HepG2 (cell line): ENCODE data around the gene TBC1D5. TPM values are rescaled to one million over a fixed set of nuclear protein-coding genes. Genes with fewer than 3 reads are reported as not detected.
"Not testable (repeated sequence)": the region's sequence is repeated elsewhere in the genome, so short reads cannot be mapped to it uniquely, and the experiment has no call there.

ENCODE experiments used
- ATAC-seq: fragments of 200-7000 bp; cut with Tn5 transposase; 3 replicates; pipeline ENCODE4 v1.9.1; 2020; ENCODE audit warnings: mild to moderate bottlenecking, moderate library complexity
- BruUV-seq: library from RNA; stranded (reverse); fragments of 400-500 nt; replicated peaks from 2 replicates; lab custom pipeline; 2021; lab: Mats Ljungman, UMichigan
- CTCF ChIA-PET: fragments of 300-600 bp; formaldehyde crosslinking; extraction: SDS; loops from one replicate; lab custom pipeline; 2021; ENCODE audit warnings: low total read pairs, inconsistent platforms, low intra/inter-chr PET ratio; lab: Yijun Ruan, JAX
- POLR2A ChIA-PET: fragments of 350-600 bp; sonication (Branson Sonifier 250); formaldehyde crosslinking; loops from one replicate; lab custom pipeline; 2020; ENCODE audit warnings: antibody characterized with exemption, inconsistent platforms; lab: Yijun Ruan, JAX
- DNase-seq: peaks from one replicate; pipeline ENCODE4 v3.0.0-alpha.2; 2015; ENCODE audit warnings: low spot score
- FAIRE-seq: peaks from 3 replicates; lab custom pipeline; 2011; peaks lifted over from hg19 to GRCh38; lab: Jason Lieb, UNC
- H2AFZ ChIP-seq: one replicate; pipeline ENCODE4 v1.6.1; 2011; ENCODE audit warnings: low read length, inconsistent platforms
- H3K27ac ChIP-seq: fragments of 300-600 bp; 3 replicates; pipeline ENCODE4 v1.8.0; 2011; ENCODE audit warnings: mixed run types, mild to moderate bottlenecking, mixed read lengths, low read length, inconsistent platforms; ENCODE audit not compliant: insufficient read depth; ENCODE audit errors: extremely low read length
- H3K27me3 ChIP-seq, 2 experiments: fragments of 200-600 bp in 1 of 2; 2 replicates in 1 of 2; 3 replicates in 1 of 2; pipeline versions ENCODE4 v1.6.0 to v1.8.0; 2011; ENCODE audit warnings: low read length in 2 of 2, mild to moderate bottlenecking in 2 of 2, moderate library complexity in 2 of 2, inconsistent platforms in 1 of 2; ENCODE audit not compliant: insufficient read depth in 2 of 2, control insufficient read depth in 1 of 2
- H3K36me3 ChIP-seq, 2 experiments: fragments of 200-600 bp in 1 of 2; replicated peaks in 1 of 2; 2 replicates in 1 of 2; 3 replicates in 1 of 2; pipeline versions ENCODE4 v1.5.1 to v1.8.0; 2011; ENCODE audit warnings: low read length in 2 of 2, inconsistent platforms in 1 of 2; ENCODE audit not compliant: insufficient read depth in 2 of 2, control insufficient read depth in 1 of 2
- H3K4me1 ChIP-seq: 2 replicates; pipeline ENCODE4 v1.5.1; 2012; ENCODE audit warnings: low read length, inconsistent platforms; ENCODE audit not compliant: insufficient read depth
- H3K4me2 ChIP-seq: 2 replicates; pipeline ENCODE4 v1.6.0; 2011; ENCODE audit warnings: low read depth, low read length, inconsistent platforms
- H3K4me3 ChIP-seq, 3 experiments: fragments of 200-600 bp in 1 of 3; sonication (generic), shearing (Covaris generic) in 1 of 3; replicated peaks in 1 of 3; 2 replicates each; pipeline ENCODE4 v1.5.1; 2011 to 2016; ENCODE audit warnings: low read length in 3 of 3, inconsistent platforms in 2 of 3, low read depth in 2 of 3, mild to moderate bottlenecking in 2 of 3, control low read depth in 1 of 3, mixed read lengths in 1 of 3; ENCODE audit not compliant: insufficient read depth in 1 of 3
- H3K79me2 ChIP-seq: one replicate; pipeline ENCODE4 v1.6.1; 2011; ENCODE audit warnings: low read length, inconsistent platforms; ENCODE audit not compliant: insufficient read depth
- H3K9ac ChIP-seq: 2 replicates; pipeline ENCODE4 v1.6.0; 2011; ENCODE audit warnings: mild to moderate bottlenecking, low read depth, low read length, inconsistent platforms; ENCODE audit not compliant: insufficient read depth
- H3K9me3 ChIP-seq: 2 replicates; pipeline ENCODE4 v1.5.1; 2012; ENCODE audit warnings: mild to moderate bottlenecking, low read length
- H4K20me1 ChIP-seq: 2 replicates; pipeline ENCODE4 v1.6.0; 2011; ENCODE audit warnings: inconsistent platforms, mild to moderate bottlenecking, low read length, moderate library complexity; ENCODE audit not compliant: insufficient read depth
- GATAD1 ChIP-seq: IDR thresholded peaks from 2 replicates; pipeline ENCODE4 v1.6.1; 2016; ENCODE audit warnings: missing genetic modification reagents, missing compliant biosample characterization
- HDAC6 ChIP-seq: fragments of 200-600 bp; sonication (generic); IDR thresholded peaks from 2 replicates; pipeline ENCODE4 v1.7.0; 2017; ENCODE audit warnings: mild to moderate bottlenecking, antibody characterized with exemption, low read length, low read depth
- SETDB1 ChIP-seq: sonication (generic); formaldehyde crosslinking; IDR thresholded peaks from 2 replicates; pipeline ENCODE4 v1.5.1; 2020; ENCODE audit warnings: missing genetic modification reagents, mild to moderate bottlenecking, borderline replicate concordance
- SMC3 ChIP-seq: IDR thresholded peaks from 2 replicates; pipeline ENCODE4 v1.6.1; 2011; ENCODE audit warnings: low read length, improper control_type of control experiment
- ZNF75D ChIP-seq: sonication (generic); formaldehyde crosslinking; IDR thresholded peaks from 2 replicates; pipeline ENCODE4 v1.8.1; 2023; ENCODE audit warnings: missing genetic modification reagents, mild to moderate bottlenecking, borderline replicate concordance
- WGBS: methylation state at CpG from one replicate; pipeline ENCODE4 v1.1.6; 2017; ENCODE audit warnings: low lambda C conversion rate; 5-methylcytosine and 5-hydroxymethylcytosine counted together
- in situ Hi-C: cut with HindIII; loops from 2 replicates; pipeline ENCODE4 v1.10.0; 2017; ENCODE audit warnings: low pct_unique_long_range_greater_than_20kb; ENCODE audit not compliant: extremely low pct_ligation_motif_present
- intact Hi-C: fragments of 100-400 bp; cut with micrococcal nuclease; formaldehyde crosslinking; loops from one replicate; pipeline ENCODE4 v1.10.0; 2022; ENCODE audit not compliant: unreplicated experiment
- polyA plus RNA-seq, 8 experiments: library from polyadenylated mRNA; depleted of rRNA in 3 of 8; stranded (reverse) in 7 of 8; unstranded in 1 of 8; fragments of >200 nt; fragmentation: Illumina TruSeq in 4 of 8; extraction: Trizol in 4 of 8; gene quantifications; 2 replicates each; pipeline versions ENCODE4 v1.2.1 to v1.2.3, GENCODE V29; 2011 to 2016; ENCODE audit warnings: low read depth in 4 of 8, missing spikeins in 1 of 8, mixed read lengths in 1 of 8; ENCODE audit not compliant: insufficient read depth in 1 of 8
- total RNA-seq, 5 experiments: library from RNA; depleted of rRNA; stranded (reverse); fragments of >200 nt; fragmentation: Illumina TruSeq; extraction: Trizol; gene quantifications; 2 replicates each; pipeline ENCODE4 v1.2.3, GENCODE V29; 2016; ENCODE audit warnings: low read depth in 1 of 5
- TF ChIP-seq, protein P1 (sequence below): sonication (generic); formaldehyde crosslinking; IDR thresholded peaks from 2 replicates; pipeline ENCODE4 v1.4.0; 2020; ENCODE audit warnings: missing genetic modification reagents
- TF ChIP-seq, protein P2 (sequence below): sonication (generic); formaldehyde crosslinking; IDR thresholded peaks from 2 replicates; pipeline ENCODE4 v1.8.0; 2023; ENCODE audit warnings: mild to moderate bottlenecking, missing genetic modification reagents
- TF ChIP-seq, protein P3 (sequence below): sonication (generic); formaldehyde crosslinking; IDR thresholded peaks from one replicate; pipeline ENCODE4 v1.5.1; 2020; ENCODE audit warnings: mild to moderate bottlenecking, missing genetic modification reagents; ENCODE audit errors: not compliant biosample characterization

Gene TBC1D5
- total and polyA plus RNA-seq, 2 of the 13 experiments (the other 11 are each of a cell fraction or from before 2014, with no cell fraction given) = 19.2 to 33.3 TPM

DNA sequence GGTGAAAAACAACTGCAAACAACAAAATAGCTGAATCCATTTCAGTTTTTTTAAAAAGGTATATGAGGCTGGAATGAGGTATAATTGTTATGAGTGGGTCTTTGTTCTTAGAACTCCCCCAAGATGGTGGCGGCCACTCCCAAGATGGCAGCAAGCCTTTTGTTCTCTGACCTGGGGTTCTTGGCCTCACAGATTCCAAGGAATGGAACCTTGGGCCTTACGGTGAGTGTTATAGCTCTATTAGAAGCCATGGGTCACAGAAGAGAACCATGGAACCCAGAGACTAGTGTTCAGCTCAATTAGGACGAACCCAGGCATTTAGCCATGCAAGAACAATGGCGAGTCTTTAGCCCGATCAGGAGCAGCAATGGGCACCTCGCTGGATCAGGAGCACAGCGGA, 7.1 kb downstream of the TBC1D5 start:
- H3K36me3 ChIP-seq, H3K9me3 ChIP-seq, CTCF ChIA-PET, FAIRE-seq, DNase-seq, H3K27me3 ChIP-seq, in situ Hi-C loops, H3K9ac ChIP-seq, H3K4me3 ChIP-seq, H3K27ac ChIP-seq, BruUV-seq, H2AFZ ChIP-seq, H4K20me1 ChIP-seq, H3K4me2 ChIP-seq, ATAC-seq, intact Hi-C loops, POLR2A ChIA-PET: not testable (repeated sequence)
- Histone ChIP-seq H3K79me2 (peaks cover 45% of the 10 kb centered on the region), H3K4me1 (peaks cover 22% of the 10 kb centered on the region)
- 97% methylated on average over 4 of the region's 7 CpGs for WGBS

DNA sequence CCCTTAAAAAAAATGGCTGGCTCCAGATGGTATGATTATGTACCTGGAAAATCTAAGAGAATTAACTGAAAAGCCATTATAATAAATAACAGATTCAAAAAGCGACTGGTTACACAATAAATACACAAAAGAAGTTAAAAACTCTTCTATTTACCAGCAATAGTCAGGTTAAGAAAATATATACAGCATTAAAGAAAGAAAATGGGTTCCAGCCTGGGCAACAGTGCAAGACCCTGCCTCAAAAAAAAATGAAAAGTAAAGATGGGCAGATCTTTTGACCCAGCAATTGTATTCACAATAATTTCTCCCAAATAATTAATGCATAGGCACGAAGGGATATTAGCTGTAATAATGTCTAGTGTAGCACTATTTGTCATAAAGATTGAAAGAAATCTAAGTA, 8.7 kb downstream of the TBC1D5 start:
- no peak overlapping the region for H3K4me2 ChIP-seq
- ATAC-seq = no peak
- ChIA-PET POLR2A (no interaction called here), CTCF (no interaction called here)
- FAIRE-seq = no peak
- 95% methylated on average over 2 of the region's 2 CpGs for WGBS
- H3K36me3 ChIP-seq = peaks cover 0 to 4% of the 10 kb centered on the region in 2 experiments; a peak in 1 of 5 replicates
- no peak overlapping the region for H3K4me3 ChIP-seq
- peaks cover 33% of the 10 kb centered on the region for H3K79me2 ChIP-seq
- H2AFZ ChIP-seq = no peak overlapping the region
- intact Hi-C loops (no loop called here), in situ Hi-C loops (no loop called here)
- no peak overlapping the region for H3K27ac ChIP-seq
- H3K9me3 ChIP-seq = no peaks in the 10 kb centered on the region
- H3K27me3 ChIP-seq = no peaks in the 10 kb centered on the region
- no peak overlapping the region for H3K9ac ChIP-seq
- H4K20me1 ChIP-seq = no peaks in the 10 kb centered on the region
- no peak for DNase-seq
- peaks cover 9% of the 10 kb centered on the region; the same call in 1 of the 2 replicates for H3K4me1 ChIP-seq
- no TSS peak for BruUV-seq
- TF ChIP-seq ZNF75D (CRISPR knock-in tag) (no peak), GATAD1 (CRISPR knock-in tag) (no peak), SMC3 (no peak), SETDB1 (no peak), HDAC6 (no peak)
- TF ChIP-seq, protein P1, sequence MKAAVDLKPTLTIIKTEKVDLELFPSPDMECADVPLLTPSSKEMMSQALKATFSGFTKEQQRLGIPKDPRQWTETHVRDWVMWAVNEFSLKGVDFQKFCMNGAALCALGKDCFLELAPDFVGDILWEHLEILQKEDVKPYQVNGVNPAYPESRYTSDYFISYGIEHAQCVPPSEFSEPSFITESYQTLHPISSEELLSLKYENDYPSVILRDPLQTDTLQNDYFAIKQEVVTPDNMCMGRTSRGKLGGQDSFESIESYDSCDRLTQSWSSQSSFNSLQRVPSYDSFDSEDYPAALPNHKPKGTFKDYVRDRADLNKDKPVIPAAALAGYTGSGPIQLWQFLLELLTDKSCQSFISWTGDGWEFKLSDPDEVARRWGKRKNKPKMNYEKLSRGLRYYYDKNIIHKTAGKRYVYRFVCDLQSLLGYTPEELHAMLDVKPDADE (CRISPR knock-in tag) = no peak
- TF ChIP-seq, protein P2, sequence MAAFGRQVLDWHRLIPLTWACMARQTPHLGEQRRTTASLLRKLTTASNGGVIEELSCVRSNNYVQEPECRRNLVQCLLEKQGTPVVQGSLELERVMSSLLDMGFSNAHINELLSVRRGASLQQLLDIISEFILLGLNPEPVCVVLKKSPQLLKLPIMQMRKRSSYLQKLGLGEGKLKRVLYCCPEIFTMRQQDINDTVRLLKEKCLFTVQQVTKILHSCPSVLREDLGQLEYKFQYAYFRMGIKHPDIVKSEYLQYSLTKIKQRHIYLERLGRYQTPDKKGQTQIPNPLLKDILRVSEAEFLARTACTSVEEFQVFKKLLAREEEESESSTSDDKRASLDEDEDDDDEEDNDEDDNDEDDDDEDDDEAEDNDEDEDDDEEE (CRISPR knock-in tag) = no peak
- TF ChIP-seq, protein P3, sequence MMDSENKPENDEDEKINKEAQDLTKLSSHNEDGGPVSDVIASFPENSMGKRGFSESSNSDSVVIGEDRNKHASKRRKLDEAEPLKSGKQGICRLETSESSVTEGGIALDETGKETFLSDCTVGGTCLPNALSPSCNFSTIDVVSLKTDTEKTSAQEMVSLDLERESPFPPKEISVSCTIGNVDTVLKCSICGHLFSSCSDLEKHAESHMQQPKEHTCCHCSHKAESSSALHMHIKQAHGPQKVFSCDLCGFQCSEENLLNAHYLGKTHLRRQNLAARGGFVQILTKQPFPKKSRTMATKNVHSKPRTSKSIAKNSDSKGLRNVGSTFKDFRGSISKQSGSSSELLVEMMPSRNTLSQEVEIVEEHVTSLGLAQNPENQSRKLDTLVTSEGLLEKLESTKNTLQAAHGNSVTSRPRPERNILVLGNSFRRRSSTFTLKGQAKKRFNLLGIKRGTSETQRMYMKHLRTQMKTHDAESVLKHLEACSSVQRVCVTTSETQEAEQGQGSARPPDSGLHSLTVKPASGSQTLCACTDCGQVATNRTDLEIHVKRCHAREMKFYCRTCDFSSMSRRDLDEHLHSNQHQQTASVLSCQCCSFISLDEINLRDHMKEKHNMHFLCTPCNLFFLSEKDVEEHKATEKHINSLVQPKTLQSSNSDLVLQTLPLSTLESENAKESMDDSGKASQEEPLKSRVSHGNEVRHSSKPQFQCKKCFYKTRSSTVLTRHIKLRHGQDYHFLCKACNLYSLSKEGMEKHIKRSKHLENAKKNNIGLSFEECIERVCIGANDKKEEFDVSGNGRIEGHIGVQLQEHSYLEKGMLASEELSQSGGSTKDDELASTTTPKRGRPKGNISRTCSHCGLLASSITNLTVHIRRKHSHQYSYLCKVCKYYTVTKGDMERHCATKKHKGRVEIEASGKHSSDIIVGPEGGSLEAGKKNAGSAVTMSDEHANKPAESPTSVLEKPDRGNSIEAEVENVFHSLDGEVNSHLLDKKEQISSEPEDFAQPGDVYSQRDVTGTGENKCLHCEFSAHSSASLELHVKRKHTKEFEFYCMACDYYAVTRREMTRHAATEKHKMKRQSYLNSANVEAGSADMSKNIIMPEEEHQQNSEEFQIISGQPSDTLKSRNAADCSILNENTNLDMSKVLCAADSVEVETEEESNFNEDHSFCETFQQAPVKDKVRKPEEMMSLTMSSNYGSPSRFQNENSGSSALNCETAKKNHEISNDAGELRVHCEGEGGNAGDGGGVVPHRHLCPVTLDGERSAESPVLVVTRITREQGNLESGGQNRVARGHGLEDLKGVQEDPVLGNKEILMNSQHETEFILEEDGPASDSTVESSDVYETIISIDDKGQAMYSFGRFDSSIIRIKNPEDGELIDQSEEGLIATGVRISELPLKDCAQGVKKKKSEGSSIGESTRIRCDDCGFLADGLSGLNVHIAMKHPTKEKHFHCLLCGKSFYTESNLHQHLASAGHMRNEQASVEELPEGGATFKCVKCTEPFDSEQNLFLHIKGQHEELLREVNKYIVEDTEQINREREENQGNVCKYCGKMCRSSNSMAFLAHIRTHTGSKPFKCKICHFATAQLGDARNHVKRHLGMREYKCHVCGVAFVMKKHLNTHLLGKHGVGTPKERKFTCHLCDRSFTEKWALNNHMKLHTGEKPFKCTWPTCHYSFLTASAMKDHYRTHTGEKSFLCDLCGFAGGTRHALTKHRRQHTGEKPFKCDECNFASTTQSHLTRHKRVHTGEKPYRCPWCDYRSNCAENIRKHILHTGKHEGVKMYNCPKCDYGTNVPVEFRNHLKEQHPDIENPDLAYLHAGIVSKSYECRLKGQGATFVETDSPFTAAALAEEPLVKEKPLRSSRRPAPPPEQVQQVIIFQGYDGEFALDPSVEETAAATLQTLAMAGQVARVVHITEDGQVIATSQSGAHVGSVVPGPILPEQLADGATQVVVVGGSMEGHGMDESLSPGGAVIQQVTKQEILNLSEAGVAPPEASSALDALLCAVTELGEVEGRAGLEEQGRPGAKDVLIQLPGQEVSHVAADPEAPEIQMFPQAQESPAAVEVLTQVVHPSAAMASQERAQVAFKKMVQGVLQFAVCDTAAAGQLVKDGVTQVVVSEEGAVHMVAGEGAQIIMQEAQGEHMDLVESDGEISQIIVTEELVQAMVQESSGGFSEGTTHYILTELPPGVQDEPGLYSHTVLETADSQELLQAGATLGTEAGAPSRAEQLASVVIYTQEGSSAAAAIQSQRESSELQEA (CRISPR knock-in tag) = no peak
